H1 (cell line): ENCODE data around the gene TPSD1. TPM values are rescaled to one million over a fixed set of nuclear protein-coding genes. Genes with fewer than 3 reads are reported as not detected.
"Not testable (repeated sequence)": the region's sequence is repeated elsewhere in the genome, so short reads cannot be mapped to it uniquely, and the experiment has no call there.

Experiments
- CTCF ChIA-PET: fragments of 300-600 bp; sonication (Branson Sonifier 250); formaldehyde crosslinking; loops from one replicate; lab custom pipeline; 2021; ENCODE audit not compliant: partially characterized antibody; lab: Charles Lee
- POLR2A ChIA-PET: fragments of 300-600 bp; sonication (Branson Sonifier 250); formaldehyde crosslinking; loops from one replicate; lab custom pipeline; 2021; ENCODE audit warnings: inconsistent platforms; ENCODE audit not compliant: partially characterized antibody; lab: Charles Lee
- DNase-seq, 2 experiments: peaks; one replicate each; pipeline versions ENCODE4 v3.0.0 to v3.0.0-alpha.2; 2010 to 2022; ENCODE audit warnings: low spot score in 2 of 2, low read depth in 1 of 2, mixed read lengths in 1 of 2
- FAIRE-seq: peaks from 2 replicates; lab custom pipeline; 2011; peaks lifted over from hg19 to GRCh38; lab: Jason Lieb, UNC
- H2AFZ ChIP-seq: 2 replicates; pipeline ENCODE4 v1.8.1; 2012; ENCODE audit warnings: low read length, inconsistent platforms
- H2AK5ac ChIP-seq: 2 replicates; pipeline ENCODE4 v1.6.1; 2013; ENCODE audit warnings: low read depth, low read length
- H2BK120ac ChIP-seq: replicated peaks from 2 replicates; pipeline ENCODE3; 2013; ENCODE audit warnings: low read depth, low read length, inconsistent platforms
- H2BK12ac ChIP-seq: 2 replicates; pipeline ENCODE4 v1.6.1; 2013; ENCODE audit warnings: low read depth, low read length
- H2BK15ac ChIP-seq: 2 replicates; pipeline ENCODE4 v1.6.1; 2013; ENCODE audit warnings: low read length
- H2BK20ac ChIP-seq: 2 replicates; pipeline ENCODE4 v1.6.1; 2013; ENCODE audit warnings: low read length
- H2BK5ac ChIP-seq: 2 replicates; pipeline ENCODE4 v1.6.1; 2013; ENCODE audit warnings: low read depth, low read length
- H3K14ac ChIP-seq: 2 replicates; pipeline ENCODE4 v1.6.1; 2013; ENCODE audit warnings: inconsistent platforms; ENCODE audit not compliant: insufficient read length
- H3K18ac ChIP-seq: 2 replicates; pipeline ENCODE4 v1.6.1; 2013; ENCODE audit warnings: low read length; ENCODE audit errors: extremely low read depth
- H3K23ac ChIP-seq: 2 replicates; pipeline ENCODE4 v1.6.1; 2013; ENCODE audit warnings: inconsistent platforms; ENCODE audit not compliant: insufficient read length
- H3K23me2 ChIP-seq: 2 replicates; pipeline ENCODE4 v1.6.1; 2013; ENCODE audit warnings: low read depth, low read length
- H3K27ac ChIP-seq: 2 replicates; pipeline ENCODE4 v1.6.1; 2011; ENCODE audit warnings: low read depth, low read length, inconsistent platforms
- H3K27me3 ChIP-seq, 4 experiments: replicated peaks in 1 of 4; 1 replicate in 1 of 4; 2 replicates in 3 of 4; pipeline versions ENCODE4 v1.6.1 to v1.8.1; 2011 to 2013; ENCODE audit warnings: low read length in 3 of 4, mild to moderate bottlenecking in 3 of 4, inconsistent platforms in 2 of 4, mixed read lengths in 2 of 4, moderate library complexity in 1 of 4; ENCODE audit not compliant: control insufficient read depth in 3 of 4, insufficient read depth in 3 of 4; ENCODE audit errors: extremely low read depth in 1 of 4
- H3K36me3 ChIP-seq, 4 experiments: 2 replicates each; pipeline versions ENCODE4 v1.6.1 to v1.8.1; 2011 to 2013; ENCODE audit warnings: mild to moderate bottlenecking in 4 of 4, low read length in 3 of 4, moderate library complexity in 2 of 4, control low read depth in 1 of 4, inconsistent platforms in 1 of 4; ENCODE audit not compliant: insufficient read depth in 4 of 4, control insufficient read depth in 2 of 4
- H3K4ac ChIP-seq: replicated peaks from 2 replicates; pipeline ENCODE3; 2013; ENCODE audit warnings: low read length, low read depth, mixed read lengths, inconsistent platforms; ENCODE audit not compliant: insufficient read length
- H3K4me1 ChIP-seq, 4 experiments: replicated peaks in 1 of 4; 1 replicate in 1 of 4; 2 replicates in 3 of 4; pipeline versions ENCODE4 v1.6.1 to v1.8.1; 2011 to 2013; ENCODE audit warnings: low read length in 3 of 4, inconsistent platforms in 2 of 4, mixed read lengths in 1 of 4; ENCODE audit not compliant: insufficient read depth in 4 of 4, control insufficient read depth in 3 of 4
- H3K4me2 ChIP-seq, 2 experiments: 2 replicates each; pipeline versions ENCODE4 v1.6.1 to v1.8.1; 2011 to 2013; ENCODE audit warnings: low read depth in 2 of 2, low read length in 2 of 2, control low read depth in 1 of 2, inconsistent platforms in 1 of 2, mild to moderate bottlenecking in 1 of 2; ENCODE audit not compliant: insufficient read depth in 1 of 2
- H3K4me3 ChIP-seq, 4 experiments: fragments of 200-600, 300-600 bp in 1 of 4; sonication (generic), shearing (Covaris generic), sonication (Bioruptor Twin) in 1 of 4; 2 replicates each; pipeline versions ENCODE4 v1.5.1 to v1.8.1; 2011 to 2016; ENCODE audit warnings: low read length in 4 of 4, low read depth in 3 of 4, control low read depth in 2 of 4, inconsistent platforms in 2 of 4, mild to moderate bottlenecking in 2 of 4, mixed read lengths in 1 of 4, moderate library complexity in 1 of 4; ENCODE audit not compliant: insufficient read depth in 2 of 4; ENCODE audit errors: extremely low read depth in 1 of 4
- H3K56ac ChIP-seq: replicated peaks from 2 replicates; pipeline ENCODE3; 2013; ENCODE audit warnings: low read depth, mild to moderate bottlenecking, mixed read lengths, low read length, inconsistent platforms; ENCODE audit not compliant: insufficient read length
- H3K79me1 ChIP-seq: 2 replicates; pipeline ENCODE4 v1.6.1; 2013; ENCODE audit warnings: low read depth, low read length, control low read depth
- H3K79me2 ChIP-seq, 2 experiments: 2 replicates each; pipeline versions ENCODE4 v1.6.1 to v1.8.1; 2012 to 2013; ENCODE audit warnings: low read length in 2 of 2, mild to moderate bottlenecking in 2 of 2, inconsistent platforms in 1 of 2; ENCODE audit not compliant: insufficient read depth in 2 of 2, control insufficient read depth in 1 of 2
- H3K9ac ChIP-seq, 4 experiments: replicated peaks in 1 of 4; 1 replicate in 1 of 4; 2 replicates in 3 of 4; pipeline versions ENCODE4 v1.6.1 to v1.8.1; 2011 to 2013; ENCODE audit warnings: low read depth in 3 of 4, low read length in 3 of 4, control low read depth in 2 of 4, mild to moderate bottlenecking in 2 of 4, moderate library complexity in 2 of 4, inconsistent platforms in 1 of 4; ENCODE audit errors: extremely low read depth in 1 of 4
- H3K9me3 ChIP-seq, 2 experiments: 2 replicates each; pipeline versions ENCODE4 v1.6.1 to v1.8.1; 2012 to 2013; ENCODE audit warnings: mild to moderate bottlenecking in 2 of 2, moderate library complexity in 2 of 2, control low read depth in 1 of 2, inconsistent platforms in 1 of 2, low read depth in 1 of 2, low read length in 1 of 2, mixed read lengths in 1 of 2; ENCODE audit not compliant: insufficient read depth in 2 of 2
- H4K20me1 ChIP-seq, 2 experiments: replicated peaks in 1 of 2; 2 replicates each; pipeline versions ENCODE3 to v1.8.1; 2011 to 2013; ENCODE audit warnings: inconsistent platforms in 2 of 2, low read length in 2 of 2, mild to moderate bottlenecking in 1 of 2; ENCODE audit not compliant: insufficient read depth in 2 of 2, control insufficient read depth in 1 of 2
- H4K5ac ChIP-seq: 2 replicates; pipeline ENCODE4 v1.6.1; 2013; ENCODE audit warnings: low read length, low read depth, mixed read lengths, inconsistent platforms; ENCODE audit not compliant: insufficient read length
- H4K8ac ChIP-seq: 2 replicates; pipeline ENCODE4 v1.8.0; 2013; ENCODE audit warnings: mild to moderate bottlenecking, moderate library complexity, low read length, inconsistent platforms; ENCODE audit not compliant: insufficient read depth; ENCODE audit errors: extremely low read depth
- H4K91ac ChIP-seq: replicated peaks from 2 replicates; pipeline ENCODE3; 2013; ENCODE audit warnings: low read length, mixed read lengths, inconsistent platforms; ENCODE audit not compliant: insufficient read length
- POLR2AphosphoS5 ChIP-seq: IDR thresholded peaks from 2 replicates; pipeline ENCODE4 v1.6.1; 2011; ENCODE audit warnings: low read depth, low read length
- WGBS, 2 experiments: shearing (Covaris generic) in 1 of 2; methylation state at CpG; one replicate each; pipeline versions ENCODE4 v1.1.6 to v1.1.7; 2013 to 2015; ENCODE audit warnings: low lambda C conversion rate in 2 of 2, mixed read lengths in 2 of 2, inconsistent platforms in 1 of 2, low coverage in 1 of 2, missing lambda C conversion rate in 1 of 2; ENCODE audit not compliant: insufficient replicate concordance in 2 of 2, insufficient coverage in 1 of 2, insufficient read length in 1 of 2; ENCODE audit errors: extremely low coverage in 1 of 2, missing lambda C conversion rate in 1 of 2; 5-methylcytosine and 5-hydroxymethylcytosine counted together
- polyA plus RNA-seq, 7 experiments: library from polyadenylated mRNA; depleted of rRNA in 3 of 7; stranded (reverse) in 5 of 7; unstranded in 2 of 7; fragments of >200 nt in 5 of 7; fragments of 200-250 nt in 2 of 7; gene quantifications; 1 replicate in 5 of 7; 2 replicates in 1 of 7; 4 replicates in 1 of 7; pipeline versions ENCODE4 v1.2.1 to v1.2.3, GENCODE V29; 2011 to 2013; ENCODE audit warnings: missing spikeins in 2 of 7, mixed read lengths in 2 of 7
- total RNA-seq: library from RNA; stranded (reverse); fragmentation: NEBNext Ultra II Directional; extraction: Animal tissue kit (Norgen Biotek cat#: 25700); gene quantifications from 2 replicates; pipeline ENCODE4 v1.2.1, GENCODE V29; 2021

TPSD1 gene
- total and polyA plus RNA-seq, 2 of the 8 experiments (the other 6 are each of a cell fraction or from before 2014, with no cell fraction given), result 0.26 TPM; not detected in 1

DNA sequence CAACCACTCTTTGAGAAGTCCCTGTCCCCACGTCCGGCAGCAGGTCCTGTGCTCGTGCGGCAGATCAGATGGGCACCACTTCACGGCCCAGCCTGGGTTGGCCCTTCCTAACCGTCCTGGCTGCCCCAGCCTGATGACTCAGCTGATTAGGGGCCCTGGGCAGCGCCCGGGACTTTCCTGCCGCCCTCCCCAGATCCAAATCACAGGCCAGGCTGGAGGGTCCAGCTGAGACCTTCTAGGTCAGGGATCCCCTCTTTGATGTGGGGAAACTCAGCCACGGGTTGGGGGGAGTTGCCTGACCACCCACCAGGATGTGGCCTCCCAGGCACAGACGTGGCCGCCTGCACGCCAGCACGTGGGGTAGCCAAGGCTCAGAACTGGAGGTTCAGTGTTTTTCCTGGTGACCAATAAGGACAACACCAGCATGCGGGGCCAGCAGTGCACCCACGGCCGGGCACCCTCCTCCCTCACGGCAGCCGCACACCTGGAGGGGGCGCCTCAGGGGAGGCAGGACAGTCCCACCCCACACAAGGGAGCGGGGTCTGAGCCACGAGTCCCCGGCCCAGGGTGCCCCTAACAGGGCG is 30.0 kb upstream of the TPSD1 start:
- H2BK20ac ChIP-seq, H2AFZ ChIP-seq, H3K79me1 ChIP-seq, H3K9ac ChIP-seq, H3K14ac ChIP-seq, H3K27ac ChIP-seq, H4K5ac ChIP-seq, FAIRE-seq, H3K4me2 ChIP-seq, CTCF ChIA-PET, H3K79me2 ChIP-seq, H2BK12ac ChIP-seq, H4K20me1 ChIP-seq, POLR2A ChIA-PET, DNase-seq, H2AK5ac ChIP-seq, H2BK120ac ChIP-seq, H3K4ac ChIP-seq, H4K91ac ChIP-seq, H3K23ac ChIP-seq, H3K56ac ChIP-seq, H3K4me1 ChIP-seq, H3K9me3 ChIP-seq, H3K23me2 ChIP-seq, H4K8ac ChIP-seq, H3K36me3 ChIP-seq, H2BK5ac ChIP-seq, H2BK15ac ChIP-seq, H3K27me3 ChIP-seq, H3K18ac ChIP-seq, H3K4me3 ChIP-seq: not testable (repeated sequence)
- TF ChIP-seq POLR2AphosphoS5, result peak; percentile 32; the same call in 1 of the 2 replicates
- WGBS, 2 experiments, result 80% methylated on average over 21 of the region's 24 CpGs; no CpG with 5 or more reads in 1 of the 2 experiments

- H4K20me1 ChIP-seq, H3K9me3 ChIP-seq, CTCF ChIA-PET, H4K91ac ChIP-seq, H3K18ac ChIP-seq, H3K79me2 ChIP-seq, H2BK5ac ChIP-seq, H4K8ac ChIP-seq, DNase-seq, H2AK5ac ChIP-seq, H3K9ac ChIP-seq, H2BK15ac ChIP-seq, H2BK12ac ChIP-seq, H3K56ac ChIP-seq, H3K4me1 ChIP-seq, H3K27me3 ChIP-seq, H2AFZ ChIP-seq, H3K4me2 ChIP-seq, POLR2A ChIA-PET, FAIRE-seq, H3K4me3 ChIP-seq, H3K36me3 ChIP-seq, H2BK120ac ChIP-seq, H3K27ac ChIP-seq, H3K23ac ChIP-seq, H3K23me2 ChIP-seq, H2BK20ac ChIP-seq, H3K14ac ChIP-seq, H3K4ac ChIP-seq, H3K79me1 ChIP-seq, H4K5ac ChIP-seq: not testable (repeated sequence)
- 72% methylated on average over 12 of the region's 14 CpGs; no CpG with 5 or more reads in 1 of the 2 experiments for WGBS, 2 experiments
These were observed 29.2 kb upstream of the TPSD1 start for GRCh38 chr16:1226692-1227091.
